GM12878 (cell line): ENCODE data around the gene TMEM131L. TPM values are rescaled to one million over a fixed set of nuclear protein-coding genes. Genes with fewer than 3 reads are reported as not detected.

Experiments
- ATAC-seq: fragments of 200-7000 bp; cut with Tn5 transposase; 3 replicates; pipeline ENCODE4 v1.9.1; 2020; ENCODE audit warnings: mild to moderate bottlenecking, moderate library complexity
- BruUV-seq: library from RNA; stranded (reverse); fragments of 400-500 nt; replicated peaks from 2 replicates; lab custom pipeline; 2021; lab: Mats Ljungman, UMichigan
- CTCF ChIA-PET: fragments of 300-600 bp; sonication (Branson Sonifier 250); formaldehyde crosslinking; extraction: SDS; loops from one replicate; lab custom pipeline; 2021; ENCODE audit warnings: inconsistent platforms; lab: Yijun Ruan, JAX
- POLR2A ChIA-PET: fragments of 350-600 bp; formaldehyde crosslinking; extraction: SDS; loops from one replicate; lab custom pipeline; 2021; ENCODE audit warnings: inconsistent platforms; lab: Charles Lee
- RAD21 ChIA-PET: fragments of 300-600 bp; sonication (Branson Sonifier 250); formaldehyde crosslinking; loops from one replicate; lab custom pipeline; 2023; ENCODE audit warnings: antibody characterized with exemption; ENCODE audit not compliant: unreplicated experiment; lab: Charles Lee
- SMC1A ChIA-PET: fragments of 300-600 bp; sonication (Branson Sonifier 250); formaldehyde crosslinking; loops from one replicate; lab custom pipeline; 2023; ENCODE audit not compliant: unreplicated experiment, uncharacterized antibody; lab: Charles Lee
- DNase-seq: peaks from one replicate; pipeline ENCODE4 v3.0.0-alpha.2; 2011; ENCODE audit warnings: low read depth, low spot score
- FAIRE-seq: peaks from 3 replicates; lab custom pipeline; 2011; peaks lifted over from hg19 to GRCh38; lab: Jason Lieb, UNC
- H2AFZ ChIP-seq: 2 replicates; pipeline ENCODE4 v1.6.0; 2011; ENCODE audit warnings: low read depth, low read length, control low read depth; ENCODE audit not compliant: control insufficient read depth
- H3K27ac ChIP-seq: 2 replicates; pipeline ENCODE4 v1.5.1; 2011; ENCODE audit warnings: control low read depth; ENCODE audit not compliant: control insufficient read depth, insufficient read depth
- H3K27me3 ChIP-seq, 2 experiments: replicated peaks in 1 of 2; 2 replicates each; pipeline versions ENCODE4 v1.6.0 to v1.6.1; 2011; ENCODE audit warnings: low read length in 1 of 2; ENCODE audit not compliant: control insufficient read depth in 2 of 2, insufficient read depth in 2 of 2
- H3K36me3 ChIP-seq, 2 experiments: 2 replicates each; pipeline ENCODE4 v1.5.1; 2011; ENCODE audit warnings: low read length in 1 of 2; ENCODE audit not compliant: control insufficient read depth in 2 of 2, insufficient read depth in 2 of 2
- H3K4me1 ChIP-seq: 2 replicates; pipeline ENCODE4 v1.6.1; 2011; ENCODE audit warnings: mild to moderate bottlenecking, low read length, moderate library complexity, mixed read lengths; ENCODE audit not compliant: control insufficient read depth, insufficient read depth
- H3K4me2 ChIP-seq: 2 replicates; pipeline ENCODE4 v1.6.0; 2011; ENCODE audit warnings: control low read depth; ENCODE audit not compliant: control insufficient read depth, insufficient read depth
- H3K4me3 ChIP-seq: fragments of 200-600 bp; sonication (generic); 2 replicates; pipeline ENCODE4 v1.5.1; 2016
- H3K79me2 ChIP-seq: 2 replicates; pipeline ENCODE4 v1.6.0; 2011; ENCODE audit warnings: low read length; ENCODE audit not compliant: control insufficient read depth, insufficient read depth
- H3K9ac ChIP-seq: 2 replicates; pipeline ENCODE4 v1.8.0; 2011; ENCODE audit warnings: low read length, control low read depth, mixed read lengths; ENCODE audit not compliant: control insufficient read depth, insufficient read depth
- H3K9me3 ChIP-seq: replicated peaks from 3 replicates; pipeline ENCODE4 v1.5.1; 2011; ENCODE audit warnings: mild to moderate bottlenecking, low read length; ENCODE audit not compliant: control insufficient read depth, insufficient read depth
- H4K20me1 ChIP-seq: 2 replicates; pipeline ENCODE4 v1.6.0; 2011; ENCODE audit not compliant: control insufficient read depth, insufficient read depth
- E2F8 ChIP-seq: fragments of 450-650 bp; IDR thresholded peaks from 2 replicates; pipeline ENCODE4 v1.6.1; 2018; ENCODE audit warnings: mild to moderate bottlenecking, low read depth, moderate library complexity; ENCODE audit not compliant: partially characterized antibody
- EP300 ChIP-seq, 2 experiments: fragments of 150-350 bp in 1 of 2; IDR thresholded peaks; 2 replicates each; pipeline ENCODE4 v1.6.1; 2011 to 2012; ENCODE audit warnings: low read depth in 2 of 2, low read length in 2 of 2, borderline replicate concordance in 1 of 2, improper control_type of control experiment in 1 of 2, inconsistent platforms in 1 of 2; ENCODE audit not compliant: control insufficient read depth in 1 of 2
- RCOR1 ChIP-seq: conservative IDR thresholded peaks from 2 replicates; pipeline ENCODE4 v1.6.1; 2012; ENCODE audit warnings: low read depth, low read length, improper control_type of control experiment
- SREBF2 ChIP-seq: IDR thresholded peaks from 2 replicates; pipeline ENCODE4 v1.6.1; 2012; ENCODE audit warnings: mild to moderate bottlenecking, low read length
- WGBS: methylation state at CpG from one replicate; pipeline ENCODE4 v1.1.6; 2016; ENCODE audit warnings: low lambda C conversion rate; ENCODE audit not compliant: insufficient replicate concordance, insufficient coverage; ENCODE audit errors: missing lambda C conversion rate; 5-methylcytosine and 5-hydroxymethylcytosine counted together
- in situ Hi-C: fragments of 300-500 bp; cut with MboI; formaldehyde crosslinking; loops from 9 replicates; pipeline ENCODE4 v1.14.3; 2018; ENCODE audit warnings: mixed read lengths
- intact Hi-C: fragments of 100-400 bp; cut with micrococcal nuclease; formaldehyde crosslinking; loops from one replicate; pipeline ENCODE4 v1.14.2; 2022; ENCODE audit not compliant: unreplicated experiment
- polyA plus RNA-seq, 11 experiments: library from polyadenylated mRNA; depleted of rRNA in 4 of 11; unstranded in 6 of 11; stranded (reverse) in 5 of 11; fragments of >200 nt; fragmentation: Nextera tagmentation in 4 of 11; fragmentation: Illumina TruSeq in 1 of 11; extraction: Ambion mirVana in 4 of 11; extraction: Trizol in 1 of 11; gene quantifications; 1 replicate in 1 of 11; 2 replicates in 10 of 11; pipeline versions ENCODE4 v1.2.1 to v1.2.3, GENCODE V29; 2011 to 2016; ENCODE audit warnings: inconsistent platforms in 2 of 11, missing spikeins in 2 of 11, low read depth in 1 of 11
- total RNA-seq, 4 experiments: library from RNA; depleted of rRNA in 3 of 4; stranded (reverse); fragments of >200 nt in 3 of 4; fragmentation: Illumina TruSeq in 1 of 4; extraction: Trizol in 1 of 4; gene quantifications; 2 replicates each; pipeline versions ENCODE4 v1.2.1 to v1.2.3, GENCODE V29; 2013 to 2021

The TMEM131L gene
- total and polyA plus RNA-seq, 10 of the 15 experiments (the other 5 are each of a cell fraction or from before 2014, with no cell fraction given): 8.5 to 101 (median 74.4) TPM

- no peak overlapping the region for H3K27ac ChIP-seq
- peaks cover 3% of the 10 kb centered on the region for H3K79me2 ChIP-seq
- peaks cover 2% of the 10 kb centered on the region; the same call in 1 of the 2 replicates for H4K20me1 ChIP-seq
- no peak overlapping the region for H3K4me2 ChIP-seq
- TF ChIP-seq EP300 (IDR thresholded peaks at IDR 0.05; ENCODE audit: borderline replicate concordance in 1 of 2, control insufficient read depth in 1 of 2, low read depth in 2 of 2, low read length in 2 of 2) (no peak), E2F8 (no peak), SREBF2 (no peak), RCOR1 (no peak)
- H2AFZ ChIP-seq: no peak overlapping the region
- RAD21 ChIA-PET: no interaction called here
- no peak overlapping the region for H3K4me3 ChIP-seq
- no peaks in the 10 kb centered on the region for H3K27me3 ChIP-seq
- SMC1A ChIA-PET: interaction anchor here (0.7 kb wide), 1 partner anchor 41 kb away, joined by 3 read pairs; no protein-coding TSS in a partner anchor
- H3K4me1 ChIP-seq: no peaks in the 10 kb centered on the region
- no peak overlapping the region for H3K9ac ChIP-seq
- BruUV-seq: no TSS peak
- H3K36me3 ChIP-seq: peaks cover 18 to 53% of the 10 kb centered on the region in 2 experiments
- CTCF ChIA-PET: interaction anchor here (0.5 kb wide), 1 partner anchor 346 kb away, joined by 3 read pairs; no protein-coding TSS in a partner anchor
- FAIRE-seq: no peak
- no peaks in the 10 kb centered on the region for H3K9me3 ChIP-seq
- in situ Hi-C loops (no loop called here), intact Hi-C loops (no loop called here)
- no peak for ATAC-seq
- DNase-seq: no peak
- POLR2A ChIA-PET: no interaction called here
- WGBS: 98% methylated on average over 2 of the region's 2 CpGs
Observed at GRCh38 chr4:153612878-153613277, 146.7 kb downstream of the TMEM131L start.
